Muscle layer of colon (tissue), 2 donors: ENCODE results near the gene COL9A3.

ENCODE experiments used
- H3K27ac ChIP-seq: one replicate; pipeline ENCODE4 v1.7.0; 2013; ENCODE audit warnings: low read depth, mild to moderate bottlenecking, low read length, moderate library complexity
- H3K27me3 ChIP-seq, 2 donors: one replicate each; pipeline ENCODE4 v1.7.0; 2013; ENCODE audit warnings: low read length in 2 of 2, mild to moderate bottlenecking in 2 of 2; ENCODE audit not compliant: insufficient read depth in 2 of 2, control insufficient read depth in 1 of 2
- H3K36me3 ChIP-seq: one replicate; pipeline ENCODE4 v1.7.0; 2013; ENCODE audit warnings: mild to moderate bottlenecking, low read length; ENCODE audit not compliant: insufficient read depth
- H3K4me1 ChIP-seq: one replicate; pipeline ENCODE4 v1.7.0; 2013; ENCODE audit warnings: mild to moderate bottlenecking, low read length; ENCODE audit not compliant: insufficient read depth
- H3K4me3 ChIP-seq, 2 donors: one replicate each; pipeline ENCODE4 v1.7.0; 2013; ENCODE audit warnings: low read length in 2 of 2, low read depth in 1 of 2, mild to moderate bottlenecking in 1 of 2, moderate library complexity in 1 of 2
- H3K9ac ChIP-seq: one replicate; pipeline ENCODE4 v1.7.0; 2013; ENCODE audit warnings: low read length
- H3K9me3 ChIP-seq: one replicate; pipeline ENCODE4 v1.7.0; 2013; ENCODE audit warnings: mild to moderate bottlenecking, low read length
- donor health status: abdominal sarcoma.
- donor health status: Adenocarcinoma of cecum.

COL9A3 gene

GRCh38 chr20:62885046-62885895, 68.4 kb downstream of the COL9A3 start:
- H3K27ac ChIP-seq: no peak overlapping the region
- H3K27me3 ChIP-seq: no peaks in the 10 kb centered on the region
- no peak overlapping the region for H3K4me3 ChIP-seq
- no peaks in the 10 kb centered on the region for H3K9me3 ChIP-seq
- peaks cover 51% of the 10 kb centered on the region for H3K36me3 ChIP-seq
- no peak overlapping the region for H3K9ac ChIP-seq
- peaks cover 14% of the 10 kb centered on the region for H3K4me1 ChIP-seq

DNA sequence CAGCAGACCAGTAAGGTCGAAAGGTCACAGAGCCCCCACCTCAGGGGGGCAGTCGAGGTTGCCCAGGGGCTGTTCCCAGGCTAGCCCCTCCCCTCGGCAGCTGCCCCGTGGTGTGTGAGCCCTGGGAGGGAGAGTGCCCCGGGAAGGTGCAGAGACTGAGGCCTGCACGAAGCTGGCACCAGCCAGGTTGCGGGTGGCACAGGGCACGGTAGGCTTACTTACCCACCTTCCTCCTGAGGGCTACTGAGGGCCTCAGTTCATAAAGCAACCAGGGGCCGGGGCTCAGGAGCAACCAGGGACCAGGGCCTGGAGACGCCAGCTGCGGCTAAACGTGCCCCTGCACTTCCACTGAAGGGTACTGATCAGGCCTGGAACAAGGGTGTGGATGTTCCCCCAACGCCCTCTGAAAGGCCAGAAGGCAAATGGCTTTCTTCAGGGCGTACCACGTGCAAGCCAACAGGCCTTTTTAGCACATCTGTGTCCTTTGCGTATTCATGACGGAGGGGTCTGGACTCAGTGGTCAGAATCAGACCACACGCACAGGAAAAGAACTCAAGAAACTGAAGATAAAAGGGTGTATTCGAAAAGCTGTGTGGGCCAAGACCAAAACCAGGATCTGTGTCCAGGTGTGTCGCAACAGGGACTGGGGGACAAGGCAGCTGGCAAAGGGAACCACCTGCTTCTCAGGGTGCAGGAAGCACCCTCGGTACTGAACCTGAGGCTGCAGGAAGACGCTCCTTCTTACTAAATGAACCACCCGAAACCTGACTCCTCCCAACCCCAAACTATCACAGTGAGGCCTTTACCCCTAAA, 69.3 kb downstream of the COL9A3 start:
- Histone ChIP-seq H3K9ac (no peak overlapping the region), H3K4me3 (no peak overlapping the region), H3K4me1 (peaks cover 14% of the 10 kb centered on the region), H3K27me3 (no peaks in the 10 kb centered on the region), H3K36me3 (peaks cover 58% of the 10 kb centered on the region), H3K9me3 (no peaks in the 10 kb centered on the region), H3K27ac (no peak overlapping the region)

- peaks cover 58% of the 10 kb centered on the region for H3K36me3 ChIP-seq
- H3K9ac ChIP-seq: no peak overlapping the region
- no peak overlapping the region for H3K4me3 ChIP-seq
- peaks cover 14% of the 10 kb centered on the region for H3K4me1 ChIP-seq
- H3K27ac ChIP-seq: peak overlapping the region; percentile 73
- H3K27me3 ChIP-seq: no peaks in the 10 kb centered on the region
- no peaks in the 10 kb centered on the region for H3K9me3 ChIP-seq
Measured at GRCh38 chr20:62886709-62887058, 69.8 kb downstream of the COL9A3 start.

- Histone ChIP-seq H3K4me1 (peaks cover 14% of the 10 kb centered on the region), H3K9ac (no peak overlapping the region), H3K27ac (peak overlapping the region; percentile 73), H3K4me3 (no peak overlapping the region), H3K36me3 (peaks cover 62% of the 10 kb centered on the region), H3K27me3 (no peaks in the 10 kb centered on the region), H3K9me3 (no peaks in the 10 kb centered on the region)
Measured at GRCh38 chr20:62887152-62887859, 70.5 kb downstream of the COL9A3 start.

- Histone ChIP-seq H3K4me1 (peaks cover 14% of the 10 kb centered on the region), H3K27ac (peak overlapping the region; percentile 73), H3K27me3 (no peaks in the 10 kb centered on the region), H3K9ac (no peak overlapping the region), H3K9me3 (no peaks in the 10 kb centered on the region), H3K4me3 (no peak overlapping the region), H3K36me3 (peaks cover 68% of the 10 kb centered on the region)
Measured at GRCh38 chr20:62887860-62888239, 71.0 kb downstream of the COL9A3 start.

DNA sequence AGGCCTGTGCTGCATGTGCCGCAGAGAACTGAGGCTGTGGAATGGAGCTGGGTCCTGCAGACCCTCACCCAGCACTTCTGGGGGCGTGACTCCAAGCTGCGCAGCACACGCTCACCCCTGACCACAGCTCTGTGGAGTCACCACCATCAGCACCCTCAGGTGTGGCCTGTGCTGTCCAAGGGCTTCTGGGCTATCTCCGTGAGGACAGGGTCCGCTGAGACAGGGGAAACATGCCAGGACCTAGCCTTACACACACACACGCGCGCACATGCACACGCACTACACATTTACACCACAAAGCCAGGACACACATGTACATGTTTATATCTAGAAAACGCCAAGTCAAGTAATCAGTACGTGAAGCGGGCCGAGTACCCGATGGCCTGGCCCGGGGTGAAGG, 71.6 kb downstream of the COL9A3 start:
- Histone ChIP-seq H3K27me3 (no peaks in the 10 kb centered on the region), H3K36me3 (peaks cover 73% of the 10 kb centered on the region), H3K4me1 (peaks cover 14% of the 10 kb centered on the region), H3K4me3 (no peak overlapping the region), H3K9me3 (no peaks in the 10 kb centered on the region), H3K9ac (no peak overlapping the region), H3K27ac (peak overlapping the region; percentile 73)

DNA sequence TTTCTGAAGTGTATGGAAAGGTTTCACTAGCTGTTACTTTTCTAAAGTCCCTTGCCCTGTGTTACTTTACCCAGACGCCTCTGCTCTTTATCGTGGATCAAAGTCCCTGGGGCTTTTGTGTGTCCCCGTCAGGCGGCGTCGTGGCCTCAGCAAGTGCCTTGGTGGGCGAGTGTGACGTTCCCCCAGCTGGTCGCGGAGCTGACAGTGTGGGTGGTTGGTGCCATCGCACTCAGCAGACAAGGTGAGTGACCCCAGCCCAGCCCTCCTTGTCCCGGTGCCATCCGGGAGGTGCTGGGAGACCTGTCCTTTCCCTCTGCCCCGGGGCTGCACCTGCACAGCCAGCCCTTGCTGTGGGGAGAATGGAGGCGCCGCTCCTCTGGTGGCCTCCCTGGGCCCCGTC, 72.1 kb downstream of the COL9A3 start:
- no peaks in the 10 kb centered on the region for H3K9me3 ChIP-seq
- H3K36me3 ChIP-seq: peaks cover 78% of the 10 kb centered on the region
- peaks cover 14% of the 10 kb centered on the region for H3K4me1 ChIP-seq
- no peak overlapping the region for H3K4me3 ChIP-seq
- H3K27me3 ChIP-seq: no peaks in the 10 kb centered on the region
- no peak overlapping the region for H3K9ac ChIP-seq
- no peak overlapping the region for H3K27ac ChIP-seq

DNA sequence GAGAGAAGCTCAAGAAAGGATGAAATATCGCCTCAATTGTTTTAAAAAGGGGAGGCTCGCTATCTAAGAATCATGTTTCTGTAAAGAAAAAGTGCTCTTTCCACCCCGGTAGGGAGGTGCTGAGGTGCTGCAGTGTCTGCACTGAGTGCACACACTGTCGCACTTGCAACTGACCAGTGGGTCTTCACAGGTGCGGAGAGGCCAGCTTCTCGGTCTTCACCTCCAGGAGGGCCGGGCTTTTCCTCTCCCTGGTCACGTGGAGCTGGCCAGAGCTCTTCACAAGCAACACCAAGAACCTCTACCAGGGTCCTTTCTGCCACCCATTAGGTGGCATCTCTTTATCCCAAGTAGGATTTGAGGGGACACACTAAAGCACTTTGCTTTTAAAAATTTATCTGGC, 72.6 kb downstream of the COL9A3 start:
- Histone ChIP-seq H3K9ac (no peak overlapping the region), H3K27me3 (no peaks in the 10 kb centered on the region), H3K4me3 (no peak overlapping the region), H3K4me1 (peaks cover 14% of the 10 kb centered on the region), H3K36me3 (peaks cover 83% of the 10 kb centered on the region), H3K9me3 (no peaks in the 10 kb centered on the region), H3K27ac (no peak overlapping the region)

DNA sequence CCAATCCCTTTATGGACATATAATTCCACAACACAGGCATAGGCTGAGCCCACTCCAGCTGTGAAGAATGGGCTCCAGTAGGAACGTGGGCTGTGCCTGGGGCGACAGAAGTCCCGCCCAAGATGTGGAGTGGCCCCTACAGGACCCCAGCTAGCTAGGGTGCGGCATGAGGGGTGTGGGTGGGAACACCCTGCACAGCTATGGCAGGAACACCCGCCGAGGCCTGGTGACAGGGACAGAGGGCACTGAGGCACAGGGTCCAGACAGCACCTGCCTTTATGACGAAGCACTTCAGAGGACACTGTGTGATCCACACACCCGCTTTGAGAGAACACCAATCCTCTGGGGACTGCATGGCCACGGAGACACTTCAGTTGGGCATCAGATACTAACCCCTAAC, 73.0 kb downstream of the COL9A3 start:
- H3K36me3 ChIP-seq: peaks cover 87% of the 10 kb centered on the region
- no peak overlapping the region for H3K27ac ChIP-seq
- H3K4me1 ChIP-seq: peaks cover 14% of the 10 kb centered on the region
- H3K9me3 ChIP-seq: no peaks in the 10 kb centered on the region
- H3K9ac ChIP-seq: no peak overlapping the region
- H3K27me3 ChIP-seq: no peaks in the 10 kb centered on the region
- no peak overlapping the region for H3K4me3 ChIP-seq

- Histone ChIP-seq H3K4me3 (no peak overlapping the region), H3K9me3 (no peaks in the 10 kb centered on the region), H3K36me3 (peaks cover 92% of the 10 kb centered on the region), H3K27ac (no peak overlapping the region), H3K4me1 (peaks cover 14% of the 10 kb centered on the region), H3K9ac (no peak overlapping the region), H3K27me3 (no peaks in the 10 kb centered on the region)
Measured at GRCh38 chr20:62890444-62890843, 73.6 kb downstream of the COL9A3 start.
